ENCODE data around the gene DNAJC12.
A peak's percentile ranks its signal among the peaks of the same experiment; 100 is the strongest.
"Not testable (repeated sequence)": the region's sequence is repeated elsewhere in the genome, so short reads cannot be mapped to it uniquely, and the experiment has no call there.

DNAJC12 gene

GRCh38 chr10:67861750-67862432, 23.9 kb upstream of the DNAJC12 start:
- H3K4me3 Mint-ChIP-seq: no peak overlapping the region

GRCh38 chr10:67858971-67859370, 21.0 kb upstream of the DNAJC12 start:
- H3K27ac Mint-ChIP-seq: no peak overlapping the region
- no peak for ATAC-seq (replicated peaks)

More at GRCh38 chr10:67861750-67862432, 23.9 kb upstream of the DNAJC12 start:
- H3K9me3 Mint-ChIP-seq: no peaks in the 10 kb centered on the region
- peaks cover 0 to 2% of the 10 kb centered on the region in 2 donors for H3K4me1 Mint-ChIP-seq (ENCODE audit: low read depth in 2 of 2)
- peaks cover 3% of the 10 kb centered on the region for H3K36me3 Mint-ChIP-seq (ENCODE audit: insufficient read depth)
- ATAC-seq (replicated peaks) (no peak), DNase-seq (no peak)
- H3K27me3 Mint-ChIP-seq: no peaks in the 10 kb centered on the region
- H3K27ac Mint-ChIP-seq: no peak overlapping the region

GRCh38 chr10:67853512-67853911, 15.5 kb upstream of the DNAJC12 start:
- no peak for DNase-seq
- Mint-ChIP-seq H3K36me3 (ENCODE audit: insufficient read depth) (peaks cover 4% of the 10 kb centered on the region), H3K27ac (no peak overlapping the region), H3K27me3 (no peaks in the 10 kb centered on the region), H3K9me3 (peaks cover 0 to 1% of the 10 kb centered on the region in 2 donors), H3K4me1 (ENCODE audit: low read depth in 2 of 2) (peaks cover 11% of the 10 kb centered on the region in 2 donors), H3K4me3 (no peak overlapping the region)
- no peak for ATAC-seq (replicated peaks)

More at GRCh38 chr10:67858971-67859370, 21.0 kb upstream of the DNAJC12 start:
- H3K4me3 Mint-ChIP-seq: no peak overlapping the region
- H3K27me3 Mint-ChIP-seq: no peaks in the 10 kb centered on the region
- H3K9me3 Mint-ChIP-seq: no peaks in the 10 kb centered on the region
- H3K36me3 Mint-ChIP-seq (ENCODE audit: insufficient read depth): peaks cover 4% of the 10 kb centered on the region
- DNase-seq: no peak
- H3K4me1 Mint-ChIP-seq (ENCODE audit: low read depth in 2 of 2): peaks cover 0 to 6% of the 10 kb centered on the region in 2 donors

GRCh38 chr10:67852761-67853160, 14.8 kb upstream of the DNAJC12 start:
- no peak overlapping the region for H3K4me3 Mint-ChIP-seq
- no peak overlapping the region for H3K27ac Mint-ChIP-seq
- peaks cover 11% of the 10 kb centered on the region in 2 donors for H3K4me1 Mint-ChIP-seq (ENCODE audit: low read depth in 2 of 2)
- no peak for ATAC-seq (replicated peaks)
- H3K9me3 Mint-ChIP-seq: peaks cover 0 to 1% of the 10 kb centered on the region in 2 donors
- H3K27me3 Mint-ChIP-seq: no peaks in the 10 kb centered on the region
- H3K36me3 Mint-ChIP-seq (ENCODE audit: insufficient read depth): peaks cover 4% of the 10 kb centered on the region
- DNase-seq: no peak

- DNase-seq: no peak
- no peak overlapping the region for H3K4me3 Mint-ChIP-seq
- no peaks in the 10 kb centered on the region for H3K27me3 Mint-ChIP-seq
- peaks cover 11% of the 10 kb centered on the region in 2 donors for H3K4me1 Mint-ChIP-seq (ENCODE audit: low read depth in 2 of 2)
- no peak for ATAC-seq (replicated peaks)
- H3K36me3 Mint-ChIP-seq (ENCODE audit: insufficient read depth): peaks cover 3% of the 10 kb centered on the region
- H3K9me3 Mint-ChIP-seq: peaks cover 0 to 1% of the 10 kb centered on the region in 2 donors
- H3K27ac Mint-ChIP-seq: no peak overlapping the region
These were observed 13.2 kb upstream of the DNAJC12 start for GRCh38 chr10:67851186-67851585.

GRCh38 chr10:67849331-67850011, 11.5 kb upstream of the DNAJC12 start:
- ATAC-seq (replicated peaks) (peak; percentile 99), DNase-seq (peak; percentile 91 to 95 (median 92))
- peak overlapping the region; percentile 95 to 96 for H3K27ac Mint-ChIP-seq
- H3K4me3 Mint-ChIP-seq: peak overlapping the region; percentile 88 to 94
- H3K9me3 Mint-ChIP-seq: peaks cover 0 to 1% of the 10 kb centered on the region in 2 donors
- H3K36me3 Mint-ChIP-seq (ENCODE audit: insufficient read depth): peaks cover 3% of the 10 kb centered on the region
- peaks cover 7 to 11% of the 10 kb centered on the region in 2 donors for H3K4me1 Mint-ChIP-seq (ENCODE audit: low read depth in 2 of 2)
- H3K27me3 Mint-ChIP-seq: peaks cover 0 to 4% of the 10 kb centered on the region in 2 donors

- no peaks in the 10 kb centered on the region for H3K9me3 Mint-ChIP-seq
- no peaks in the 10 kb centered on the region for H3K4me1 Mint-ChIP-seq (ENCODE audit: low read depth in 2 of 2)
- no peak for ATAC-seq (replicated peaks)
- H3K36me3 Mint-ChIP-seq (ENCODE audit: insufficient read depth): peaks cover 6% of the 10 kb centered on the region
- no peak overlapping the region for H3K27ac Mint-ChIP-seq
- no peak overlapping the region for H3K4me3 Mint-ChIP-seq
- no peak for DNase-seq
- H3K27me3 Mint-ChIP-seq: peaks cover 6 to 7% of the 10 kb centered on the region in 2 donors
These were observed 5.3 kb upstream of the DNAJC12 start for GRCh38 chr10:67843284-67843683.

GRCh38 chr10:67841737-67842136, 3.7 kb upstream of the DNAJC12 start:
- DNase-seq: no peak
- H3K36me3 Mint-ChIP-seq (ENCODE audit: insufficient read depth): peaks cover 5% of the 10 kb centered on the region
- no peak overlapping the region for H3K27ac Mint-ChIP-seq
- no peaks in the 10 kb centered on the region for H3K9me3 Mint-ChIP-seq
- H3K4me3 Mint-ChIP-seq: no peak overlapping the region
- no peak for ATAC-seq (replicated peaks)
- peaks cover 6 to 7% of the 10 kb centered on the region in 2 donors for H3K27me3 Mint-ChIP-seq
- no peaks in the 10 kb centered on the region for H3K4me1 Mint-ChIP-seq (ENCODE audit: low read depth in 2 of 2)

GRCh38 chr10:67839951-67840350, 2.0 kb upstream of the DNAJC12 start:
- DNase-seq (no peak), ATAC-seq (replicated peaks) (no peak)
- Mint-ChIP-seq H3K9me3 (no peaks in the 10 kb centered on the region), H3K36me3 (ENCODE audit: insufficient read depth) (peaks cover 5% of the 10 kb centered on the region), H3K27ac (no peak overlapping the region), H3K4me3 (no peak overlapping the region), H3K4me1 (ENCODE audit: low read depth in 2 of 2) (no peaks in the 10 kb centered on the region), H3K27me3 (peaks cover 6 to 7% of the 10 kb centered on the region in 2 donors)

- not testable (repeated sequence) for H3K4me1 Mint-ChIP-seq (ENCODE audit: low read depth in 2 of 2); H3K27ac Mint-ChIP-seq; DNase-seq; H3K36me3 Mint-ChIP-seq (ENCODE audit: insufficient read depth); H3K4me3 Mint-ChIP-seq; ATAC-seq (replicated peaks); H3K9me3 Mint-ChIP-seq; H3K27me3 Mint-ChIP-seq
These were observed 1.5 kb upstream of the DNAJC12 start for GRCh38 chr10:67839511-67839910.

- ATAC-seq (replicated peaks): no peak
- no peak for DNase-seq
- Mint-ChIP-seq H3K4me3 (no peak overlapping the region), H3K9me3 (no peaks in the 10 kb centered on the region), H3K27me3 (no peaks in the 10 kb centered on the region), H3K36me3 (ENCODE audit: insufficient read depth) (peaks cover 5% of the 10 kb centered on the region), H3K27ac (no peak overlapping the region), H3K4me1 (ENCODE audit: low read depth in 2 of 2) (no peaks in the 10 kb centered on the region)
These were observed 1.0 kb downstream of the DNAJC12 start for GRCh38 chr10:67836972-67837371.

GRCh38 chr10:67836488-67836887, 1.5 kb downstream of the DNAJC12 start:
- peaks cover 5% of the 10 kb centered on the region for H3K36me3 Mint-ChIP-seq (ENCODE audit: insufficient read depth)
- no peak overlapping the region for H3K4me3 Mint-ChIP-seq
- no peaks in the 10 kb centered on the region for H3K27me3 Mint-ChIP-seq
- DNase-seq: no peak
- ATAC-seq (replicated peaks): no peak
- no peak overlapping the region for H3K27ac Mint-ChIP-seq
- no peaks in the 10 kb centered on the region for H3K9me3 Mint-ChIP-seq
- no peaks in the 10 kb centered on the region for H3K4me1 Mint-ChIP-seq (ENCODE audit: low read depth in 2 of 2)

- H3K4me1 Mint-ChIP-seq (ENCODE audit: low read depth in 2 of 2); ATAC-seq (replicated peaks); H3K27ac Mint-ChIP-seq; H3K27me3 Mint-ChIP-seq; H3K36me3 Mint-ChIP-seq (ENCODE audit: insufficient read depth); H3K4me3 Mint-ChIP-seq; DNase-seq; H3K9me3 Mint-ChIP-seq: not testable (repeated sequence)
These were observed 2.2 kb downstream of the DNAJC12 start for GRCh38 chr10:67835541-67836394.
